ENCODE measurements around the gene SFXN4. TPM values are rescaled to one million over a fixed set of nuclear protein-coding genes. Genes with fewer than 3 reads are reported as not detected.

Gene SFXN4
- total and polyA plus RNA-seq, 2 of the 4 experiments (the other 2 are of a cell fraction): 12.0 to 12.5 TPM

- Histone ChIP-seq H3K4me2 (ENCODE audit: low read depth, low read length) (peak overlapping the region; percentile 96), H3K27ac (ENCODE audit: insufficient read depth, low read length) (peak overlapping the region; percentile 99), H3K56ac (ENCODE audit: extremely low read depth, insufficient read depth, low read length) (peak overlapping the region; percentile 91), H2AK5ac (ENCODE audit: low read depth, low read length) (peak overlapping the region; percentile 88), H4K20me1 (ENCODE audit: insufficient read depth, low read length) (peaks cover 17% of the 10 kb centered on the region), H3K23ac (ENCODE audit: low read depth, low read length) (peak overlapping the region; percentile 99), H3K79me1 (ENCODE audit: low read depth in 1 of 2, low read length in 2 of 2) (peaks cover 8 to 51% of the 10 kb centered on the region in 2 experiments), H3K18ac (ENCODE audit: low read depth, low read length) (peak overlapping the region; percentile 88), H4K8ac (ENCODE audit: low read depth in 2 of 2, low read length in 2 of 2) (peak overlapping the region; percentile 60 to 88), H3K4me1 (ENCODE audit: control insufficient read depth, insufficient read depth, low read length) (peaks cover 13% of the 10 kb centered on the region), H3K4me3 (ENCODE audit: insufficient read depth, low read depth, low read length) (peak overlapping the region; percentile 61), H4K5ac (ENCODE audit: low read depth, low read length) (peak overlapping the region; percentile 71), H3K9me1 (ENCODE audit: insufficient read depth, low read length) (peaks cover 6% of the 10 kb centered on the region), H2BK120ac (ENCODE audit: low read depth, low read length) (peak overlapping the region; percentile 90), H3K14ac (replicated peaks; ENCODE audit: low read depth, low read length) (peak overlapping the region; percentile 97), H3K27me3 (ENCODE audit: control insufficient read depth, insufficient read depth, low read length) (no peaks in the 10 kb centered on the region), H2BK5ac (ENCODE audit: low read depth, low read length, poor library complexity, severe bottlenecking) (peak overlapping the region; percentile 90), H2AK9ac (replicated peaks; ENCODE audit: low read depth, low read length, poor library complexity) (peak overlapping the region; percentile 85), H3K9me3 (ENCODE audit: control insufficient read depth, insufficient read depth, low read length) (no peaks in the 10 kb centered on the region), H3K4ac (ENCODE audit: low read depth, low read length) (peak overlapping the region; percentile 96), H3K36me3 (ENCODE audit: control insufficient read depth, insufficient read depth, low read length) (peaks cover 14% of the 10 kb centered on the region), H2BK15ac (ENCODE audit: low read depth, low read length) (peak overlapping the region; percentile 92), H2BK20ac (ENCODE audit: low read depth, low read length) (peak overlapping the region; percentile 93), H3K9ac (ENCODE audit: low read depth, low read length) (peak overlapping the region; percentile 96), H2AFZ (replicated peaks; ENCODE audit: low read length, poor library complexity) (peak overlapping the region; percentile 76), H4K91ac (ENCODE audit: insufficient read depth, low read depth, low read length) (peak overlapping the region; percentile 91)
- peak; percentile 80 for DNase-seq
- intact Hi-C loops (cut with micrococcal nuclease): loop anchor here (1.0 to 5.0 kb wide), 3 partner anchors 38 to 278 kb away; no protein-coding TSS in a partner anchor
- dilution Hi-C loops (cut with HindIII; ENCODE audit: low sequenced_read_pairs, unreplicated experiment): no loop called here
- ChIA-PET CTCF (interaction anchor here (0.5 to 2.2 kb wide), 14 partner anchors 9 to 239 kb away, joined by 3 to 8 read pairs (median 4); no protein-coding TSS in a partner anchor), POLR2A (ENCODE audit: unreplicated experiment) (interaction anchor here (0.5 to 1.1 kb wide), 3 partner anchors 9 to 193 kb away, joined by 3 to 33 read pairs (median 4); no protein-coding TSS in a partner anchor)
- TF ChIP-seq MAFK (IDR thresholded peaks at IDR 0.05; ENCODE audit: low read depth, low read length): no peak
- peak; percentile 90 for TF ChIP-seq MAZ (IDR thresholded peaks at IDR 0.05; ENCODE audit: borderline replicate concordance, low read depth, low read length)
- peak; percentile 63; the same call in 1 of the 2 replicates for TF ChIP-seq CHD1 (IDR thresholded peaks at IDR 0.05; ENCODE audit: low read depth, low read length)
- TF ChIP-seq SMC3 (IDR thresholded peaks at IDR 0.05; ENCODE audit: low read depth, low read length): peak; percentile 53
- TF ChIP-seq RAD21 (IDR thresholded peaks at IDR 0.05; ENCODE audit: low read length): peak; percentile 56
- peak; percentile 78 for TF ChIP-seq CTCF (conservative IDR thresholded peaks at IDR 0.05; ENCODE audit: low read depth, low read length)
- in situ Hi-C loops (cut with MboI; ENCODE audit: low sequenced_read_pairs): loop anchor here (5.0 kb wide), 1 partner anchor 208 kb away; no protein-coding TSS in a partner anchor
- peak; percentile 9 for ATAC-seq (ENCODE audit: low read depth)
- TSS peak; percentile 20 for BruUV-seq (replicated peaks)
- no CpG with 5 or more reads among the region's 15 CpGs for WGBS, 2 experiments (ENCODE audit: extremely low coverage in 2 of 2, insufficient read length in 1 of 2)
Observed at GRCh38 chr10:119209035-119209735, 43.7 kb upstream of the SFXN4 start.

All from IMR-90 (cell line).